H1 (cell line): ENCODE results near the gene HDLBP. TPM values are rescaled to one million over a fixed set of nuclear protein-coding genes. Genes with fewer than 3 reads are reported as not detected.

Source experiments
- CTCF ChIA-PET: fragments of 300-600 bp; sonication (Branson Sonifier 250); formaldehyde crosslinking; loops from one replicate; lab custom pipeline; 2021; ENCODE audit not compliant: partially characterized antibody; lab: Charles Lee
- POLR2A ChIA-PET: fragments of 300-600 bp; sonication (Branson Sonifier 250); formaldehyde crosslinking; loops from one replicate; lab custom pipeline; 2021; ENCODE audit warnings: inconsistent platforms; ENCODE audit not compliant: partially characterized antibody; lab: Charles Lee
- DNase-seq, 2 experiments: peaks; one replicate each; pipeline versions ENCODE4 v3.0.0 to v3.0.0-alpha.2; 2010 to 2022; ENCODE audit warnings: low spot score in 2 of 2, low read depth in 1 of 2, mixed read lengths in 1 of 2
- FAIRE-seq: peaks from 2 replicates; lab custom pipeline; 2011; peaks lifted over from hg19 to GRCh38; lab: Jason Lieb, UNC
- H2AFZ ChIP-seq: 2 replicates; pipeline ENCODE4 v1.8.1; 2012; ENCODE audit warnings: low read length, inconsistent platforms
- H2AK5ac ChIP-seq: 2 replicates; pipeline ENCODE4 v1.6.1; 2013; ENCODE audit warnings: low read depth, low read length
- H2BK120ac ChIP-seq: replicated peaks from 2 replicates; pipeline ENCODE3; 2013; ENCODE audit warnings: low read depth, low read length, inconsistent platforms
- H2BK12ac ChIP-seq: 2 replicates; pipeline ENCODE4 v1.6.1; 2013; ENCODE audit warnings: low read depth, low read length
- H2BK15ac ChIP-seq: 2 replicates; pipeline ENCODE4 v1.6.1; 2013; ENCODE audit warnings: low read length
- H2BK20ac ChIP-seq: 2 replicates; pipeline ENCODE4 v1.6.1; 2013; ENCODE audit warnings: low read length
- H2BK5ac ChIP-seq: 2 replicates; pipeline ENCODE4 v1.6.1; 2013; ENCODE audit warnings: low read depth, low read length
- H3K14ac ChIP-seq: 2 replicates; pipeline ENCODE4 v1.6.1; 2013; ENCODE audit warnings: inconsistent platforms; ENCODE audit not compliant: insufficient read length
- H3K18ac ChIP-seq: 2 replicates; pipeline ENCODE4 v1.6.1; 2013; ENCODE audit warnings: low read length; ENCODE audit errors: extremely low read depth
- H3K23ac ChIP-seq: 2 replicates; pipeline ENCODE4 v1.6.1; 2013; ENCODE audit warnings: inconsistent platforms; ENCODE audit not compliant: insufficient read length
- H3K23me2 ChIP-seq: 2 replicates; pipeline ENCODE4 v1.6.1; 2013; ENCODE audit warnings: low read depth, low read length
- H3K27ac ChIP-seq: 2 replicates; pipeline ENCODE4 v1.6.1; 2011; ENCODE audit warnings: low read depth, low read length, inconsistent platforms
- H3K27me3 ChIP-seq, 4 experiments: replicated peaks in 1 of 4; 1 replicate in 1 of 4; 2 replicates in 3 of 4; pipeline versions ENCODE4 v1.6.1 to v1.8.1; 2011 to 2013; ENCODE audit warnings: low read length in 3 of 4, mild to moderate bottlenecking in 3 of 4, inconsistent platforms in 2 of 4, mixed read lengths in 2 of 4, moderate library complexity in 1 of 4; ENCODE audit not compliant: control insufficient read depth in 3 of 4, insufficient read depth in 3 of 4; ENCODE audit errors: extremely low read depth in 1 of 4
- H3K36me3 ChIP-seq, 4 experiments: 2 replicates each; pipeline versions ENCODE4 v1.6.1 to v1.8.1; 2011 to 2013; ENCODE audit warnings: mild to moderate bottlenecking in 4 of 4, low read length in 3 of 4, moderate library complexity in 2 of 4, control low read depth in 1 of 4, inconsistent platforms in 1 of 4; ENCODE audit not compliant: insufficient read depth in 4 of 4, control insufficient read depth in 2 of 4
- H3K4ac ChIP-seq: replicated peaks from 2 replicates; pipeline ENCODE3; 2013; ENCODE audit warnings: low read length, low read depth, mixed read lengths, inconsistent platforms; ENCODE audit not compliant: insufficient read length
- H3K4me1 ChIP-seq, 4 experiments: replicated peaks in 1 of 4; 1 replicate in 1 of 4; 2 replicates in 3 of 4; pipeline versions ENCODE4 v1.6.1 to v1.8.1; 2011 to 2013; ENCODE audit warnings: low read length in 3 of 4, inconsistent platforms in 2 of 4, mixed read lengths in 1 of 4; ENCODE audit not compliant: insufficient read depth in 4 of 4, control insufficient read depth in 3 of 4
- H3K4me2 ChIP-seq, 2 experiments: 2 replicates each; pipeline versions ENCODE4 v1.6.1 to v1.8.1; 2011 to 2013; ENCODE audit warnings: low read depth in 2 of 2, low read length in 2 of 2, control low read depth in 1 of 2, inconsistent platforms in 1 of 2, mild to moderate bottlenecking in 1 of 2; ENCODE audit not compliant: insufficient read depth in 1 of 2
- H3K4me3 ChIP-seq, 4 experiments: fragments of 200-600, 300-600 bp in 1 of 4; sonication (generic), shearing (Covaris generic), sonication (Bioruptor Twin) in 1 of 4; 2 replicates each; pipeline versions ENCODE4 v1.5.1 to v1.8.1; 2011 to 2016; ENCODE audit warnings: low read length in 4 of 4, low read depth in 3 of 4, control low read depth in 2 of 4, inconsistent platforms in 2 of 4, mild to moderate bottlenecking in 2 of 4, mixed read lengths in 1 of 4, moderate library complexity in 1 of 4; ENCODE audit not compliant: insufficient read depth in 2 of 4; ENCODE audit errors: extremely low read depth in 1 of 4
- H3K56ac ChIP-seq: replicated peaks from 2 replicates; pipeline ENCODE3; 2013; ENCODE audit warnings: low read depth, mild to moderate bottlenecking, mixed read lengths, low read length, inconsistent platforms; ENCODE audit not compliant: insufficient read length
- H3K79me1 ChIP-seq: 2 replicates; pipeline ENCODE4 v1.6.1; 2013; ENCODE audit warnings: low read depth, low read length, control low read depth
- H3K79me2 ChIP-seq, 2 experiments: 2 replicates each; pipeline versions ENCODE4 v1.6.1 to v1.8.1; 2012 to 2013; ENCODE audit warnings: low read length in 2 of 2, mild to moderate bottlenecking in 2 of 2, inconsistent platforms in 1 of 2; ENCODE audit not compliant: insufficient read depth in 2 of 2, control insufficient read depth in 1 of 2
- H3K9ac ChIP-seq, 4 experiments: replicated peaks in 1 of 4; 1 replicate in 1 of 4; 2 replicates in 3 of 4; pipeline versions ENCODE4 v1.6.1 to v1.8.1; 2011 to 2013; ENCODE audit warnings: low read depth in 3 of 4, low read length in 3 of 4, control low read depth in 2 of 4, mild to moderate bottlenecking in 2 of 4, moderate library complexity in 2 of 4, inconsistent platforms in 1 of 4; ENCODE audit errors: extremely low read depth in 1 of 4
- H3K9me3 ChIP-seq, 2 experiments: 2 replicates each; pipeline versions ENCODE4 v1.6.1 to v1.8.1; 2012 to 2013; ENCODE audit warnings: mild to moderate bottlenecking in 2 of 2, moderate library complexity in 2 of 2, control low read depth in 1 of 2, inconsistent platforms in 1 of 2, low read depth in 1 of 2, low read length in 1 of 2, mixed read lengths in 1 of 2; ENCODE audit not compliant: insufficient read depth in 2 of 2
- H4K20me1 ChIP-seq, 2 experiments: replicated peaks in 1 of 2; 2 replicates each; pipeline versions ENCODE3 to v1.8.1; 2011 to 2013; ENCODE audit warnings: inconsistent platforms in 2 of 2, low read length in 2 of 2, mild to moderate bottlenecking in 1 of 2; ENCODE audit not compliant: insufficient read depth in 2 of 2, control insufficient read depth in 1 of 2
- H4K5ac ChIP-seq: 2 replicates; pipeline ENCODE4 v1.6.1; 2013; ENCODE audit warnings: low read length, low read depth, mixed read lengths, inconsistent platforms; ENCODE audit not compliant: insufficient read length
- H4K8ac ChIP-seq: 2 replicates; pipeline ENCODE4 v1.8.0; 2013; ENCODE audit warnings: mild to moderate bottlenecking, moderate library complexity, low read length, inconsistent platforms; ENCODE audit not compliant: insufficient read depth; ENCODE audit errors: extremely low read depth
- H4K91ac ChIP-seq: replicated peaks from 2 replicates; pipeline ENCODE3; 2013; ENCODE audit warnings: low read length, mixed read lengths, inconsistent platforms; ENCODE audit not compliant: insufficient read length
- BRCA1 ChIP-seq: IDR thresholded peaks from 2 replicates; pipeline ENCODE4 v1.6.1; 2012; ENCODE audit warnings: low read depth, low read length, improper control_type of control experiment
- CHD1 ChIP-seq: IDR thresholded peaks from 2 replicates; pipeline ENCODE4 v1.6.1; 2012; ENCODE audit warnings: low read depth, low read length, improper control_type of control experiment
- CREB1 ChIP-seq: IDR thresholded peaks from 2 replicates; pipeline ENCODE4 v1.6.1; 2012; ENCODE audit warnings: inconsistent platforms
- EZH2 ChIP-seq: fragments of 200-600 bp; sonication (generic); IDR thresholded peaks from 2 replicates; pipeline ENCODE4 v1.7.1; 2012; ENCODE audit warnings: low read depth, mild to moderate bottlenecking, moderate library complexity, low read length, inconsistent platforms; ENCODE audit not compliant: severe bottlenecking
- HDAC6 ChIP-seq: IDR thresholded peaks from one replicate; pipeline ENCODE4 v1.7.1; 2012; ENCODE audit warnings: low read depth, mild to moderate bottlenecking, inconsistent platforms, low read length, moderate library complexity
- POLR2AphosphoS5 ChIP-seq: IDR thresholded peaks from 2 replicates; pipeline ENCODE4 v1.6.1; 2011; ENCODE audit warnings: low read depth, low read length
- SIN3A ChIP-seq, 2 experiments: IDR thresholded peaks in 1 of 2; conservative IDR thresholded peaks in 1 of 2; 2 replicates each; pipeline ENCODE4 v1.6.1; 2011 to 2012; ENCODE audit warnings: low read length in 2 of 2, improper control_type of control experiment in 1 of 2, low read depth in 1 of 2, mild to moderate bottlenecking in 1 of 2
- SP4 ChIP-seq: IDR thresholded peaks from 2 replicates; pipeline ENCODE4 v1.6.1; 2012; ENCODE audit warnings: low read length, inconsistent platforms
- TAF1 ChIP-seq: IDR thresholded peaks from 2 replicates; pipeline ENCODE4 v1.6.1; 2011; ENCODE audit warnings: mild to moderate bottlenecking, low read depth, low read length
- TEAD4 ChIP-seq: IDR thresholded peaks from 2 replicates; pipeline ENCODE4 v1.6.1; 2012; ENCODE audit warnings: low read depth, low read length, inconsistent platforms, mixed read lengths
- YY1 ChIP-seq: IDR thresholded peaks from 2 replicates; pipeline ENCODE4 v1.6.1; 2011; ENCODE audit warnings: low read depth, mild to moderate bottlenecking, low read length
- WGBS, 2 experiments: shearing (Covaris generic) in 1 of 2; methylation state at CpG; one replicate each; pipeline versions ENCODE4 v1.1.6 to v1.1.7; 2013 to 2015; ENCODE audit warnings: low lambda C conversion rate in 2 of 2, mixed read lengths in 2 of 2, inconsistent platforms in 1 of 2, low coverage in 1 of 2, missing lambda C conversion rate in 1 of 2; ENCODE audit not compliant: insufficient replicate concordance in 2 of 2, insufficient coverage in 1 of 2, insufficient read length in 1 of 2; ENCODE audit errors: extremely low coverage in 1 of 2, missing lambda C conversion rate in 1 of 2; 5-methylcytosine and 5-hydroxymethylcytosine counted together
- polyA plus RNA-seq, 7 experiments: library from polyadenylated mRNA; depleted of rRNA in 3 of 7; stranded (reverse) in 5 of 7; unstranded in 2 of 7; fragments of >200 nt in 5 of 7; fragments of 200-250 nt in 2 of 7; gene quantifications; 1 replicate in 5 of 7; 2 replicates in 1 of 7; 4 replicates in 1 of 7; pipeline versions ENCODE4 v1.2.1 to v1.2.3, GENCODE V29; 2011 to 2013; ENCODE audit warnings: missing spikeins in 2 of 7, mixed read lengths in 2 of 7
- total RNA-seq: library from RNA; stranded (reverse); fragmentation: NEBNext Ultra II Directional; extraction: Animal tissue kit (Norgen Biotek cat#: 25700); gene quantifications from 2 replicates; pipeline ENCODE4 v1.2.1, GENCODE V29; 2021
- TF ChIP-seq, protein P1 (sequence below): IDR thresholded peaks from 2 replicates; pipeline ENCODE4 v1.6.1; 2012; ENCODE audit warnings: inconsistent platforms

Gene HDLBP
- total and polyA plus RNA-seq, 2 of the 8 experiments (the other 6 are each of a cell fraction or from before 2014, with no cell fraction given) = 185 to 360 TPM

DNA sequence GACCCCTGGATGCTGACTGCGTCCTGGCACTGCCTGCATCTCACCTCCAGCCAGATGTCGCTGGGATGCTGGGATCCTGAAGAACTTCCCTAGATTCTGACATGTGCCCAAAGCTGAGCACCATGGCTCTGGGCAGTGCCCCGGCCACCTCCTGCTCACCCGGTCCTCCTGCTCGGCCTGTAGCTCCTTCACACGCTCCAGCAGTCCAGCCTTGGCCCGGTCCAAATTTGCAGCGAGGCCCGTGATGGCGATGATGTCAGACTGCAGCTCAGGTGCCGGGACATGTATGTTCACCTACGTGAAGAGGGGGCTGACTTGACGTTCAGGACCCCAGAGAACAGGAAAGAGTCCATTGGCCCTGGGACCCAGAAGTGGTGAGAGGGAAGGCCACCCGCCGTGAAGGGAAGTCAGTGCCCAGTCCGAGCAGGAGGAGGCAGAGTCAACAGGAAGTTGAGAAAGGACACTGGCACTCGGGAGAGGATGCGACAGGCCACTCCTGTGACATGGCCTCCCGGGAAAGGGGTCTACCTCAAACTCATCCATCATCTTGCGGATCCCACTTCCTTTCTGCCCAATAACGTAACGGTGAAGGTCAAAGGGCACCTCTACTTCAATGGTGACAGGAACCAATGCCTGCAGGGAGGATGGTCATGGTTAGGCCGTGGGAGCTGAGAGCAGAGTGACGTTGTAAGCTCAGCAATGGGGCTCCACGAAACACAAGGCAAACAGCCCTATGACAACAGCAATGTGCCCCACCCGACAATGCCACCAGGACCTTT lies 80.3 kb downstream of the HDLBP start:
- 92% methylated on average over 26 of the region's 26 CpGs; no CpG with 5 or more reads in 1 of the 2 experiments for WGBS, 2 experiments
- Histone ChIP-seq H3K9me3 (no peaks in the 10 kb centered on the region), H3K79me1 (peaks cover 3% of the 10 kb centered on the region; the same call in 1 of the 2 replicates), H3K36me3 (peaks cover 36 to 88% (median 76%) of the 10 kb centered on the region in 4 experiments), H3K18ac (no peak overlapping the region), H3K79me2 (no peaks in the 10 kb centered on the region), H2AFZ (no peak overlapping the region), H3K4me3 (no peak overlapping the region), H3K4me2 (no peak overlapping the region), H4K5ac (no peak overlapping the region), H3K56ac (no peak overlapping the region), H2BK20ac (no peak overlapping the region), H2BK5ac (no peak overlapping the region), H2BK120ac (no peak overlapping the region), H3K4ac (no peak overlapping the region), H2AK5ac (no peak overlapping the region), H3K23me2 (no peaks in the 10 kb centered on the region), H3K23ac (no peak overlapping the region), H3K14ac (no peak overlapping the region), H3K27ac (no peak overlapping the region), H4K20me1 (peaks cover 11 to 24% of the 10 kb centered on the region in 2 experiments), H3K4me1 (no peaks in the 10 kb centered on the region), H2BK12ac (no peak overlapping the region), H4K8ac (no peak overlapping the region), H2BK15ac (no peak overlapping the region), H4K91ac (no peak overlapping the region), H3K9ac (no peak overlapping the region), H3K27me3 (no peaks in the 10 kb centered on the region)
- CTCF ChIA-PET = interaction anchor here (0.6 kb wide), 1 partner anchor 22 kb away, joined by 3 read pairs; no protein-coding TSS in a partner anchor
- DNase-seq = no peak
- no peak for FAIRE-seq
- POLR2A ChIA-PET = no interaction called here
- TF ChIP-seq CHD1 = no peak
- no peak for TF ChIP-seq TEAD4
- no peak for TF ChIP-seq TAF1
- no peak for TF ChIP-seq EZH2
- no peak; the same call in 1 of the 2 replicates for TF ChIP-seq POLR2AphosphoS5
- TF ChIP-seq SP4 = no peak
- TF ChIP-seq, protein P1, sequence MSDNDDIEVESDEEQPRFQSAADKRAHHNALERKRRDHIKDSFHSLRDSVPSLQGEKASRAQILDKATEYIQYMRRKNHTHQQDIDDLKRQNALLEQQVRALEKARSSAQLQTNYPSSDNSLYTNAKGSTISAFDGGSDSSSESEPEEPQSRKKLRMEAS = no peak
- no peak for TF ChIP-seq BRCA1
- no peak for TF ChIP-seq HDAC6
- no peak for TF ChIP-seq YY1
- no peak for TF ChIP-seq SIN3A (conservative IDR thresholded peaks at IDR 0.05 in 1 of 2, IDR thresholded peaks at IDR 0.05 in 1 of 2; ENCODE audit: low read depth in 1 of 2, low read length in 2 of 2)
- no peak for TF ChIP-seq CREB1
